SK-N-SH (cell line): ENCODE measurements around the gene PCGF2. TPM values are rescaled to one million over a fixed set of nuclear protein-coding genes. Genes with fewer than 3 reads are reported as not detected.

Experiments
- CTCF ChIA-PET: fragments of 300-600, 350-600 bp; formaldehyde crosslinking; extraction: SDS; loops from one replicate; lab custom pipeline; 2021; lab: Yijun Ruan, JAX
- POLR2A ChIA-PET: fragments of 350-600 bp; sonication (Branson Sonifier 250); formaldehyde crosslinking; extraction: SDS; loops from one replicate; lab custom pipeline; 2020; ENCODE audit warnings: antibody characterized with exemption, inconsistent platforms; lab: Yijun Ruan, JAX
- DNase-seq: peaks from one replicate; pipeline ENCODE4 v3.0.0; 2012
- H2AFZ ChIP-seq: fragments of 200-600 bp; sonication (generic); 2 replicates; pipeline ENCODE4 v1.8.1; 2016; ENCODE audit warnings: antibody characterized with exemption, mild to moderate bottlenecking, low read depth
- H3F3A ChIP-seq: fragments of 200-600 bp; sonication (generic); replicated peaks from 2 replicates; pipeline ENCODE3; 2016; ENCODE audit warnings: antibody characterized with exemption, mild to moderate bottlenecking; ENCODE audit not compliant: insufficient read depth
- H3K27ac ChIP-seq, 2 experiments: fragments of 200-500 bp in 1 of 2; fragments of 200-600 bp in 1 of 2; sonication (Bioruptor generic) in 1 of 2; sonication (generic), shearing (Covaris generic) in 1 of 2; 2 replicates each; pipeline versions ENCODE4 v1.5.1 to v1.6.1; 2014 to 2016; ENCODE audit warnings: low read depth in 2 of 2, inconsistent platforms in 1 of 2, low read length in 1 of 2, mild to moderate bottlenecking in 1 of 2, mixed read lengths in 1 of 2
- H3K27me3 ChIP-seq: fragments of 200-600 bp; sonication (generic), shearing (Covaris generic); 2 replicates; pipeline ENCODE4 v1.6.1; 2016; ENCODE audit warnings: mixed run types; ENCODE audit not compliant: insufficient read depth
- H3K36me3 ChIP-seq, 2 experiments: fragments of 200-500 bp in 1 of 2; fragments of 200-600 bp in 1 of 2; sonication (Bioruptor generic) in 1 of 2; sonication (generic) in 1 of 2; replicated peaks in 1 of 2; 2 replicates each; pipeline versions ENCODE3 to v1.5.1; 2014 to 2016; ENCODE audit warnings: low read length in 1 of 2, mild to moderate bottlenecking in 1 of 2; ENCODE audit not compliant: insufficient read depth in 2 of 2, control insufficient read depth in 1 of 2
- H3K4me1 ChIP-seq, 2 experiments: fragments of 200-500 bp in 1 of 2; fragments of 200-600 bp in 1 of 2; sonication (Bioruptor generic) in 1 of 2; sonication (generic), shearing (Covaris generic) in 1 of 2; 2 replicates each; pipeline versions ENCODE4 v1.5.1 to v1.6.1; 2014 to 2016; ENCODE audit warnings: low read depth in 1 of 2, low read length in 1 of 2, mixed run types in 1 of 2; ENCODE audit not compliant: insufficient read depth in 2 of 2, control insufficient read depth in 1 of 2
- H3K4me2 ChIP-seq: fragments of 200-600 bp; sonication (generic), shearing (Covaris generic); 2 replicates; pipeline ENCODE4 v1.6.1; 2017; ENCODE audit warnings: mixed run types
- H3K4me3 ChIP-seq, 2 experiments: fragments of 200-500 bp in 1 of 2; fragments of 200-600 bp in 1 of 2; sonication (Bioruptor generic) in 1 of 2; sonication (generic), shearing (Covaris generic) in 1 of 2; 2 replicates each; pipeline versions ENCODE4 v1.5.1 to v1.8.1; 2014 to 2016; ENCODE audit warnings: low read depth in 2 of 2, inconsistent platforms in 1 of 2, low read length in 1 of 2, mild to moderate bottlenecking in 1 of 2, mixed read lengths in 1 of 2, moderate library complexity in 1 of 2
- H3K79me2 ChIP-seq: fragments of 200-600 bp; sonication (generic); 2 replicates; pipeline ENCODE4 v1.8.1; 2017; ENCODE audit warnings: mild to moderate bottlenecking; ENCODE audit not compliant: insufficient read depth
- H3K9ac ChIP-seq: fragments of 200-600 bp; sonication (generic); 2 replicates; pipeline ENCODE4 v1.6.1; 2017; ENCODE audit warnings: mixed run types
- H3K9me2 ChIP-seq: fragments of 200-600 bp; sonication (generic); 2 replicates; pipeline ENCODE4 v1.6.1; 2017; ENCODE audit warnings: mixed run types
- H3K9me3 ChIP-seq: fragments of 200-600 bp; sonication (generic); 2 replicates; pipeline ENCODE4 v1.6.1; 2017; ENCODE audit warnings: mixed run types, mild to moderate bottlenecking, moderate library complexity
- H4K20me1 ChIP-seq: fragments of 200-600 bp; sonication (generic); 2 replicates; pipeline ENCODE4 v1.6.1; 2017; ENCODE audit warnings: mild to moderate bottlenecking, mixed run types; ENCODE audit not compliant: insufficient read depth
- CHD2 ChIP-seq: fragments of 150-350 bp; IDR thresholded peaks from 2 replicates; pipeline ENCODE4 v1.6.1; 2018; ENCODE audit warnings: low read length; ENCODE audit not compliant: partially characterized antibody
- CTCF ChIP-seq: fragments of 200-600 bp; sonication (generic); IDR thresholded peaks from 2 replicates; pipeline ENCODE4 v1.6.1; 2017; ENCODE audit warnings: antibody characterized with exemption, mild to moderate bottlenecking, moderate library complexity
- ELF1 ChIP-seq: IDR thresholded peaks from 2 replicates; pipeline ENCODE4 v1.4.0; 2012
- EP300 ChIP-seq, 2 experiments: IDR thresholded peaks; 2 replicates each; pipeline versions ENCODE4 v1.4.0 to v1.6.1; 2012; ENCODE audit warnings: borderline replicate concordance in 1 of 2, low read depth in 1 of 2, low read length in 1 of 2
- FOSL2 ChIP-seq: IDR thresholded peaks from 2 replicates; pipeline ENCODE4 v1.4.0; 2012; ENCODE audit warnings: low read depth, mild to moderate bottlenecking, moderate library complexity, borderline replicate concordance
- FOXJ3 ChIP-seq: sonication (generic); formaldehyde crosslinking; IDR thresholded peaks from 2 replicates; pipeline ENCODE4 v1.5.1; 2020; ENCODE audit warnings: mild to moderate bottlenecking, missing genetic modification reagents
- FOXM1 ChIP-seq: IDR thresholded peaks from 2 replicates; pipeline ENCODE4 v1.4.0; 2012; ENCODE audit warnings: low read depth, mild to moderate bottlenecking
- GABPA ChIP-seq: IDR thresholded peaks from 2 replicates; pipeline ENCODE4 v1.4.0; 2012; ENCODE audit warnings: low read depth, mild to moderate bottlenecking
- JUND ChIP-seq: IDR thresholded peaks from 2 replicates; pipeline ENCODE4 v1.4.0; 2012
- MEF2A ChIP-seq: IDR thresholded peaks from 2 replicates; pipeline ENCODE4 v1.4.0; 2012; ENCODE audit warnings: low read depth, borderline replicate concordance
- MXI1 ChIP-seq: IDR thresholded peaks from 2 replicates; pipeline ENCODE4 v1.6.1; 2012; ENCODE audit warnings: mild to moderate bottlenecking, low read depth, low read length, improper control_type of control experiment
- POLR2AphosphoS5 ChIP-seq: IDR thresholded peaks from 2 replicates; pipeline ENCODE4 v1.6.1; 2012; ENCODE audit warnings: low read depth, low read length
- RFX5 ChIP-seq: IDR thresholded peaks from 2 replicates; pipeline ENCODE4 v1.6.1; 2012; ENCODE audit warnings: mild to moderate bottlenecking, improper control_type of control experiment, low read length
- SMC3 ChIP-seq: IDR thresholded peaks from 2 replicates; pipeline ENCODE4 v1.6.1; 2012; ENCODE audit warnings: low read depth, low read length, improper control_type of control experiment
- TAF1 ChIP-seq: IDR thresholded peaks from 2 replicates; pipeline ENCODE4 v1.6.1; 2012; ENCODE audit warnings: low read depth, mild to moderate bottlenecking, low read length, moderate library complexity, borderline replicate concordance
- TEAD4 ChIP-seq: IDR thresholded peaks from 2 replicates; pipeline ENCODE4 v1.4.0; 2012; ENCODE audit warnings: mild to moderate bottlenecking, borderline replicate concordance; ENCODE audit not compliant: insufficient read depth
- USF1 ChIP-seq: IDR thresholded peaks from 2 replicates; pipeline ENCODE4 v1.4.0; 2012; ENCODE audit warnings: low read depth, borderline replicate concordance
- USF2 ChIP-seq: fragments of 150-350 bp; IDR thresholded peaks from 2 replicates; pipeline ENCODE4 v1.6.1; 2017; ENCODE audit warnings: antibody characterized with exemption, low read length, low read depth, borderline replicate concordance
- WGBS: methylation state at CpG from one replicate; pipeline ENCODE4 v1.1.6; 2017; ENCODE audit warnings: low lambda C conversion rate; 5-methylcytosine and 5-hydroxymethylcytosine counted together
- polyA plus RNA-seq, 3 experiments: library from polyadenylated mRNA; depleted of rRNA; stranded (reverse); fragments of >200 nt; gene quantifications; 2 replicates each; pipeline ENCODE4 v1.2.3, GENCODE V29; 2012
- TF ChIP-seq, protein P1 (sequence below): fragments of 150-350 bp; IDR thresholded peaks from 2 replicates; pipeline ENCODE4 v1.6.1; 2016; ENCODE audit warnings: mild to moderate bottlenecking, low read depth, low read length
- TF ChIP-seq, protein P2 (sequence below): IDR thresholded peaks from 2 replicates; pipeline ENCODE4; 2012

PCGF2 gene
- polyA plus RNA-seq, 1 of the 3 experiments (the other 2 are of a cell fraction) = 39.8 TPM

DNA sequence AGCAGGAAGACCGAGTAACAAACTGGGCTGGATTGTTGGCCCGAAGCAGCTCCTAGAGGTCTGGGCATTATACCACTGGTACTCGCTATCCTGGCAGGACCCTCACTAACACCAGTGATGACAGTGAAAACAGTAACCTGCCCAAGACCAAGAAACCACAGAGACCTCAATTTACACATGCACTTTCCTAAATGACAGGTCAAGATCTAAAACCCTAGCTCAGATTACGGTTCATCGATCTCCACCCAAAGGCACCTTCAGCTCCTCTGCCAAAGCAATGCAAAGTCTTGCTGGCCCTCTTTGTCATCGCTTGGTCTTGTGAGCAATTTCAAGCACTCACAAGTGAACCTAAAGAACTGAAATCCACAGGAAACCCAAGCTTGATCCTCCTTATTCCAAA, 49.7 kb upstream of the PCGF2 start:
- Histone ChIP-seq H4K20me1 (peaks cover 26% of the 10 kb centered on the region), H3K36me3 (peaks cover 25 to 43% of the 10 kb centered on the region in 2 experiments), H3K27me3 (no peaks in the 10 kb centered on the region), H3K27ac (no peak overlapping the region), H3K4me3 (peak overlapping the region; percentile 83 to 85), H3K9me3 (no peaks in the 10 kb centered on the region), H2AFZ (no peak overlapping the region), H3K9ac (peak overlapping the region; percentile 98; the same call in 1 of the 2 replicates), H3K79me2 (peaks cover 64% of the 10 kb centered on the region), H3K4me1 (peaks cover 6 to 19% of the 10 kb centered on the region in 2 experiments; a peak in 3 of 4 replicates), H3K9me2 (no peaks in the 10 kb centered on the region), H3K4me2 (peak overlapping the region; percentile 86), H3F3A (peaks cover 25% of the 10 kb centered on the region)
- WGBS = 92% methylated on average over 6 of the region's 6 CpGs
- ChIA-PET POLR2A (interaction anchor here (1.2 kb wide), 1 partner anchor 56 kb away, joined by 4 read pairs; the partner anchor contains the start of gene RPL23), CTCF (interaction anchor here (0.8 to 2.0 kb wide), 5 partner anchors 35 to 377 kb away, joined by 3 to 7 read pairs (median 3); no protein-coding TSS in a partner anchor)
- TF ChIP-seq RFX5 = no peak
- no peak for TF ChIP-seq TAF1
- TF ChIP-seq, protein P1, sequence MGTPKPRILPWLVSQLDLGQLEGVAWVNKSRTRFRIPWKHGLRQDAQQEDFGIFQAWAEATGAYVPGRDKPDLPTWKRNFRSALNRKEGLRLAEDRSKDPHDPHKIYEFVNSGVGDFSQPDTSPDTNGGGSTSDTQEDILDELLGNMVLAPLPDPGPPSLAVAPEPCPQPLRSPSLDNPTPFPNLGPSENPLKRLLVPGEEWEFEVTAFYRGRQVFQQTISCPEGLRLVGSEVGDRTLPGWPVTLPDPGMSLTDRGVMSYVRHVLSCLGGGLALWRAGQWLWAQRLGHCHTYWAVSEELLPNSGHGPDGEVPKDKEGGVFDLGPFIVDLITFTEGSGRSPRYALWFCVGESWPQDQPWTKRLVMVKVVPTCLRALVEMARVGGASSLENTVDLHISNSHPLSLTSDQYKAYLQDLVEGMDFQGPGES = no peak
- no peak for TF ChIP-seq CHD2
- TF ChIP-seq JUND = no peak
- TF ChIP-seq POLR2AphosphoS5 = no peak
- no peak for TF ChIP-seq MXI1
- no peak for TF ChIP-seq EP300 (IDR thresholded peaks at IDR 0.05; ENCODE audit: borderline replicate concordance in 1 of 2, low read depth in 1 of 2, low read length in 1 of 2)
- no peak; the same call in 1 of the 2 replicates for TF ChIP-seq GABPA
- no peak for TF ChIP-seq FOXJ3 (CRISPR knock-in tag)
- TF ChIP-seq USF1 = no peak
- no peak for TF ChIP-seq MEF2A
- DNase-seq = no peak

DNA sequence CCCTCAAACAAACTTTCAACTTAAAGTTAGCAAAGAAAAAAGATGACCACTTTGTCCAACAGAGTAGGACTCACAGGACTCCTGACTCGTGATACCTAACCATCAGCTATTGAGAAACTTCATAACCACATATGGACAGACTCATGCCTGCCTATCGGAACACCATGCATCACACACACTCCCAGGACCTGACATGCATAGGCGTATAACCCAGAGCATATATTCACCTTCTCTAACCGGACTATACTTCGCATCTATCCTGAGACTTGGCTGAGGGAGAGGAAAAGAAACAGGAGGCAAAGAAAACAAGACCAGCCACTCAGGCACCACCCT, 49.0 kb upstream of the PCGF2 start:
- H3K27ac ChIP-seq = no peak overlapping the region
- H3K9ac ChIP-seq = no peak overlapping the region
- no peak for TF ChIP-seq TAF1
- no peak for TF ChIP-seq FOSL2
- TF ChIP-seq FOXM1 = no peak
- TF ChIP-seq, protein P2, sequence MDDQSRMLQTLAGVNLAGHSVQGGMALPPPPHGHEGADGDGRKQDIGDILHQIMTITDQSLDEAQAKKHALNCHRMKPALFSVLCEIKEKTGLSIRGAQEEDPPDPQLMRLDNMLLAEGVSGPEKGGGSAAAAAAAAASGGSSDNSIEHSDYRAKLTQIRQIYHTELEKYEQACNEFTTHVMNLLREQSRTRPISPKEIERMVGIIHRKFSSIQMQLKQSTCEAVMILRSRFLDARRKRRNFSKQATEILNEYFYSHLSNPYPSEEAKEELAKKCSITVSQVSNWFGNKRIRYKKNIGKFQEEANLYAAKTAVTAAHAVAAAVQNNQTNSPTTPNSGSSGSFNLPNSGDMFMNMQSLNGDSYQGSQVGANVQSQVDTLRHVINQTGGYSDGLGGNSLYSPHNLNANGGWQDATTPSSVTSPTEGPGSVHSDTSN = no peak
- no peak for TF ChIP-seq MXI1
- no peak for TF ChIP-seq JUND
- TF ChIP-seq USF2 = no peak
- TF ChIP-seq SMC3 = no peak
- TF ChIP-seq ELF1 = no peak
- no peak for TF ChIP-seq CTCF
- no peak for TF ChIP-seq TEAD4

More for the DNA sequence above, 49.0 kb upstream of the PCGF2 start:
- Histone ChIP-seq H3K4me3 (no peak overlapping the region; a peak in 1 of 4 replicates), H2AFZ (no peak overlapping the region), H3K36me3 (peaks cover 18 to 36% of the 10 kb centered on the region in 2 experiments), H3K4me2 (peak overlapping the region; percentile 86), H4K20me1 (peaks cover 31% of the 10 kb centered on the region), H3F3A (peaks cover 19% of the 10 kb centered on the region), H3K9me3 (no peaks in the 10 kb centered on the region), H3K27me3 (no peaks in the 10 kb centered on the region), H3K9me2 (no peaks in the 10 kb centered on the region), H3K4me1 (peaks cover 6 to 19% of the 10 kb centered on the region in 2 experiments; a peak in 3 of 4 replicates), H3K79me2 (peaks cover 72% of the 10 kb centered on the region)
- WGBS = 92% methylated on average over 5 of the region's 5 CpGs
- ChIA-PET POLR2A (interaction anchor here (1.2 kb wide), 1 partner anchor 57 kb away, joined by 4 read pairs; the partner anchor contains the start of gene RPL23), CTCF (interaction anchor here (0.9 to 2.0 kb wide), 4 partner anchors 9 to 72 kb away, joined by 3 to 7 read pairs (median 4); no protein-coding TSS in a partner anchor)
- no peak for DNase-seq
